GM19025 (cell line): ENCODE results near the gene TPPP2.
"Not testable (repeated sequence)": the region's sequence is repeated elsewhere in the genome, so short reads cannot be mapped to it uniquely, and the experiment has no call there.

Experiments used
- ATAC-seq: cut with Tn5 transposase; IDR thresholded peaks from one replicate; pipeline ENCODE4 v1.9.1; 2021; ENCODE audit warnings: mild to moderate bottlenecking, low read depth, moderate library complexity; ENCODE audit not compliant: unreplicated experiment

TPPP2 gene

GRCh38 chr14:21029917-21030316, at the start of gene TPPP2:
TSS of gene TPPP2 (plus strand) at chr14:21030217. CDS start at chr14:21030582, 365 bp downstream.
- ATAC-seq, result no peak

- ATAC-seq, result no peak
These were observed 49.1 kb upstream of the TPPP2 start for GRCh38 chr14:20980906-20981305.

DNA sequence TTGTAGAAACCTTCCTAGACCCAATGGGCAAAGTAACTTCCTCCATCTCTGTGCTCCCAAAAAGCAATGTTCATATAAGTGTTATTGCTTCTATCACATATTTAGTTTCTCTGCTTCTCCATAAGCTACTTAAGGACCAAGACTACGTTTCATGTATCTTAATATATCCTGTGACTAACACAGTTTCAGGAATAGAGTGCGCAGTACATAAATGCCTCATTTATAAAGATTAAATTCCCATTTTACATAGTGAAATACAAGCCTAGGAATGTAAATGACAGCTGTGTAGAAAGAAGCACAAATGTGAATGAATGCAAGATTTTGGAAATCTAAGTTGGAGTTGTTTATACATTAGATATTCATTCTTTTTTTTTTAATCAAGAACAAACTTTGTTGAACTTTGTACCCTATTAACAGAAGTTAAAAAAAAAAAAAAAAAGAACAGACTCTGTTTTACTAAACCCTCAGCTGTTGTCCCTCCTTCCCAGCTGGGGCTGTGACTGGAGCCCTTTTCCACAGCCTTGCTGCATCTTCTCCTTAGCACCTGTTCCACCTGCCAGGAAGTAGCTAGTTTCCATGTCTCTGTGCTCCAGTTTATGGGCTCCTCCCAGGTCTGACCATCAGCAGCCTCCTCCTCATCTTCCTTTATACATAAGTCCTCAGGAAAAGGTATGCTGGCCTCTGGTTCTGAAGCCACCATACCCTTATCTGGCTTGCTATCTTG, 47.2 kb upstream of the TPPP2 start:
- ATAC-seq, result no peak

DNA sequence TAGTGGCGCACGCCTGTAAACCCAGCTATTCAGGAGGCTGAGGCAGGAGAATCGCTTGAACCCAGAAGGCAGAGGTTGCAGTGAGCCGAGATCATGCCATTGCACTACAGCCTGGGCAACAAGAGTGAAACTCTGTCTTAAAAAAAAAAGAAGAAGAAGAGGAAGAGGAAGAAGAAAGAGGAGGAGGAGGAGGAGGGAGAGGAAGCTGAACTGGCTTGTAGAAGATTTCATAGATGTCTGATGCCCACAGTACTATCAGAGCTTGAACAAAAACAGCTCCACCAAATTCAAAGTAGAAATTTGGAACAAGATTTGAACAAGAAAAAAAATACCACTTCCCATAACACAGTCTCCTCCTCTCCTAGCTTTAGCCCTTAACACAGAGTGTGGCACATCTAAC, 44.4 kb upstream of the TPPP2 start:
- ATAC-seq, result not testable (repeated sequence)

- no peak for ATAC-seq
These were observed 43.2 kb upstream of the TPPP2 start for GRCh38 chr14:20986811-20987210.

DNA sequence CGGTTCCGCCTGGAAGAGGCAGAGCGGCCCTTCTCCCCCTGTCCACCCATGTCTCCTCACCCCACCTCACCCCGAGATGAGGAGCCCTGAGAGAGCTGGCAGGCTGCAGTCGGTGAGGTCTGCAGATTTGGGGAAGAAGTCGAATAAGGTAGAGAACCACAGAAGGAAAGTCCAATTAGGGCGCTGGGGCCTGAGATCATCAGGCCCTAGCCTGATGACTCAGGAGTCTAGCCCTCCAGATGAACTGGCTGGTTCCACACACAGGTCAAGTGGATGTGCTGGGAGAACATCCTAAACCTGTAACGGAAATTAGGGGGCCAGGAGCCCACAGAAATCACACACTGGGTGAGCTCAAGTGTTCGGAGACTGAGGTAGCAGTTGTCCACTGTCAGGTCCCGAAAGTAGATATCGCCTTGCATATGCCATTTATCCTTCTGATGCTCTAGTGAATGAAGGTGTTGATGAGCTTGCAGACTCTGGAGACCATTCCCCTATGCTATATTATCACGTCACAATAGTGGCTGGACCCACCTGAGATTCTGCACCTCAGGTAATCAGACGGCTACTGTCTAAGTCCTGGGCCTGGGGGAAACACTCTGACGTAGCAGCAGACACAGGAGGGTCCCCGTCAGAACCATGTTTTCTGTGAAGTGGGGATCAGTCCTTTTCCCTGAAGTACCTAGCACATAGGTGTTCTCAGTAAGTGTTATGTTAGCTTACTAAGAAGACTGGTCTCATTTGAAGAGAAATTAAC, 41.1 kb upstream of the TPPP2 start:
- no peak for ATAC-seq

DNA sequence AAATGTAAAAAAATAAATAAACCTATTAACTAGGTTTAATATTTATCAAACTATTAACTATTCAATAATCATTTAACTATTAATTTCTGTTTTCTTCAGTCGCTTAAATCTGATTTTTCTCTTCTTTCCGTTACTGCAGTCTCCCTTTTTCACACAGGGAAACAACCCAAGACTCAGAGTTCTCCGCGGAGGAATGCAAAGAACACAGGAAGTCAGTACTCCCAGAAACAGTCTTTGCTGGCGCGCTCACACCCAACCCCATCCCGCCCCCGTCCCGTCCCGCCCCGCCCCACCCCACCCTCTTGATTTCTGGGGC, 40.6 kb upstream of the TPPP2 start:
- ATAC-seq, result no peak

GRCh38 chr14:20989787-20990600, 40.0 kb upstream of the TPPP2 start, which contains the start of gene METTL17:
TSS of gene METTL17 (plus strand) at chr14:20989980. CDS start at chr14:20990003, 23 bp downstream.
- peak; percentile 95 for ATAC-seq

DNA sequence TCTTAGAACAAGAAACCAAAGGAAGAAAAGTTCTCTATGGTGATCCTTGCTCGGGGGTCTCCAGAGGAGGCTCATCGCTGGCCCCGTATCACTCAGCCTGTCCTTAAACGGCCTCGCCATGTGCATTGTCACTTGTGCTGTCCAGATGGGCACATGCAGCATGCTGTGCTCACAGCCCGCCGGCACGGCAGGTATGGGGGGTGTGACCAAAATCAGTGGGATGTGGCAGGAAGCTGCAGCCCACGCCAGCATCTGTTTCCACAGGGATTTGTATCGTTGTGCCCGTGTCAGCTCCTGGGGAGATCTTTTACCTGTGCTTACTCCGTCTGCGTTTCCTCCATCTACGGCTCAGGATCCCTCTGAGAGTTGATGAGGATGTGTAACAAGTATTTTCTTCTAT, 33.5 kb upstream of the TPPP2 start:
- ATAC-seq, result no peak

DNA sequence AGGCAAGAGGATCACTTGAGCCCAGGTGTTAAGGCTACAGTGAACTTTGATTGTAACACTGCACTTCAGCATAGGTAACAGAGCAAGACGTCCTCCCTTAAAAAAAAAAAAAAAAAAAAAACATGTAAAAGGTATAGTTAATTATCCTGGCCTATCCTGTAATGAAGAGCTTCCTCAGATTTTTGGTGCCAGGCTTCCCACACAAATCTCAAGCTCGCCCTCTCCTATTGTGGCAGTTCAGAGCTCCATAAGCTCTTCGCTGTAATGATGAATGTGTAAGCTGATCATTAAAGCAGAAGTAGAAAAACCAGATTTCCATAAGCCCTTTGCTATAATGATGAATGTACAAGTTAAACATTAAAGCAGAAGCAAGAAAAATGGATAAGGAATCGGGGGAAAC, 32.9 kb upstream of the TPPP2 start:
- no peak for ATAC-seq

DNA sequence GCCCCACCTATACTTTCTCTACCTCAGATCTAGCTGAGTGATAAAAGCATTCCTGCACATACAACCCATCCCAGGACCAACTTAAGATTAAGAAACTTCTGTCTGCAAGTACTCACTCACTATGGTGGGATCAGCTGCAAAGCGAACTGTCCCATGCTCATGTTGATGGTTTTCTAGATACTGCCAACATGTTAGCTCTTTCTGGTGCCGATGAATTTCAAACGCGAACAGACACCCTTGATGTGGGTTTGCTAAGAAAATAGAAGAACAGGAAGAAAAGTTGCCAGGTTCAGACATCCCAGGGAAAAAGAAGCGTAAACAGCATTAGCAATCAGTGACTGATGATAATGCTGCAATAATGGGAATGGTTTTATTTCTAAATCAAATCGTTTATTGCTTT, 32.5 kb upstream of the TPPP2 start:
- no peak for ATAC-seq

GRCh38 chr14:20998139-20998538, 31.9 kb upstream of the TPPP2 start:
- ATAC-seq, result no peak

GRCh38 chr14:20998674-20999366, 31.2 kb upstream of the TPPP2 start, which contains the start of gene SLC39A2:
TSS of gene SLC39A2 (plus strand) at chr14:20999293. CDS start at chr14:20999447, 154 bp downstream.
- ATAC-seq, result no peak

DNA sequence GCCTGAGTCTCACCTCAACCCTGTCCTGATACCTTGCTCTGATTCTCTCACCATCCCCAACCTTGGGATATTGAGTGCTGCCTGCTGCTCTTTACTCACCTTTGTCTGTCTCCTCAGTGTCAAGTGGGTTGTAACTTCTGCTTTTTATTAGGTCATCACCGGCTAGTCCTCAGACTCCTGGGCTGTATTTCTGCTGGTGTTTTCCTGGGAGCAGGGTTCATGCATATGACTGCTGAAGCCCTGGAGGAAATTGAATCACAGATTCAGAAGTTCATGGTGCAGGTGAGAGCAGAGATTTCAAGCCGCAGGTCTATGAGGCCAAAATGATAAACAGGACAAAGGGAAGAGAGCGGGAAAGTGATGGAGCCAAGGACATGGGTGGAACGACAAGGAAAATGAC, 30.4 kb upstream of the TPPP2 start:
- ATAC-seq, result no peak

DNA sequence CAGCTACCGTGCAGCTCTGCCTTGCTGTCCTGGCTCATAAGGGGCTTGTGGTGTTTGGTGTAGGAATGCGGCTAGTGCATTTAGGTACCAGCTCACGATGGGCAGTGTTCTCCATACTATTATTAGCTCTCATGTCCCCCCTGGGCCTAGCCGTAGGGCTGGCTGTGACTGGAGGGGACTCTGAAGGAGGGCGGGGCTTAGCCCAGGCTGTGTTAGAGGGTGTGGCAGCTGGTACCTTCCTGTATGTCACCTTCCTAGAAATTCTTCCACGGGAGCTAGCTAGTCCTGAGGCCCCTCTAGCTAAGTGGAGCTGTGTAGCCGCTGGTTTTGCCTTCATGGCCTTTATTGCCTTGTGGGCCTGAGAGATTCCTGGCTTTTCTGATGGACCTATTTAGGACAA, 28.8 kb upstream of the TPPP2 start:
- ATAC-seq, result no peak

DNA sequence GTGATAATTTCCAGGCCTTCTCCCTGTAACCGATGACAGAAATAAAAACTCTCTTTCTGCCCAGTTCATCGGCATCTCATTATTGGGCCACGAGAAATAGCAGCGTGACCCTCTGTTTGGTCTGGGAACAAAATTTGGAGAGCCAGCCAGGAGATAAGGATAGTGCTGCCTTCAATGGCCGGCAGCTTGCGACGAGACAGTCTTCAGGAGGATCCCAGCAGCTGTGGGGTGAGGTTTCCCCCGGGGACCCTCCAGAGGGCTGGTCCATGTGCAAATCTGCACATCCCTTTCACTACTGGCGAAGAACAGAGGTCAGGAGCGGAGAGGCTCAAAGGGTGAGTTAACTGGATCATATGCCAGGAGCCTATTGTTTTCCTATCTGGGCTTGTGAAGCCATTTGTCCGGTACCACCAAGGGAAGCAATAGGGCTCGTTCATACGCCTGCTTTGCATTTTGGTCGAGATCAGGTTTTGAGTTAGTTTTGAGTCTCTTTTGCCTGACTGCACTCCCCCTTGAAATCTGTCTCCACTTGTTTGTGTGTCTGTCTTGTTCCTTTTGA, 26.1 kb upstream of the TPPP2 start:
- ATAC-seq, result no peak

DNA sequence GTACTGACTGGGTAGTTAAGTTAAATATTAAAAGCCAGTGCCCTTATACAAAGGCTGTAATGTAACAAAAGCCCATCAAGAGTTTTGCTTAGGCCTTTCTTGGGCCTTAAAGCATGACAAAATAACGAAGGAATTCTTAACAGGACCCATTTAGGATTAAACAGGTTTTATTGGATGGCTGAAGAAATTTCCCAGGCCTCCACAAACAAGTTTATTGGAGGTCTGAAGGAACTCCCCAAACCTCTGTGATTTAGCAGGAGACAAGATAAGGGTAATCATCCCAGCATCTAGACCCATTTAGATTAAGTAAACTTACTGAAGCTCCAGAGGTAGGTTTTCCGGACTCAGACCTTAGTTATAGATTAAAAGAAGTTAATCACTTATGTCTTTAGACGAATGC, 20.3 kb upstream of the TPPP2 start:
- not testable (repeated sequence) for ATAC-seq

DNA sequence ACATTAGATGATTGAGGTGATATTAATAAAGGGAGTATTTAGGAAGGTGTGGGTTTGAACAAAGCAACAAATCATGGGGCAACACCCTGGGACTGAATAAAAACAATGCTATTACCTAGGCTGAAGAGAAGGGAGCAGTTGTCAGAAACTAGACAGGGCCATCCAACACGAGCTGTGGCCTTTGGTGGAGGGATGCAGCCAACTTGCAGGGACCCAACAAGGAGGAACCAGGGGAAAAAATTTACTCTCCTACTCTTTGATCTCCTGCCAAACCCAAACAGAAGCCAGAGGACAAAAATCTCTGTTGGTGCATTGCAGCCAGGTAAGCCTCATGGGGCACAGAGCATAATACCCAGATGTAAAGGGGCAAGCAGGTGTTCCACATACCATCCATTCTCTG, 18.9 kb upstream of the TPPP2 start:
- no peak for ATAC-seq

GRCh38 chr14:21014761-21015190, 15.2 kb upstream of the TPPP2 start:
- no peak for ATAC-seq

GRCh38 chr14:21015312-21015711, 14.7 kb upstream of the TPPP2 start:
- no peak for ATAC-seq
